K562 (cell line): ENCODE measurements around the gene PARP14. TPM values are rescaled to one million over a fixed set of nuclear protein-coding genes. Genes with fewer than 3 reads are reported as not detected.

Source experiments
- ATAC-seq: fragments of 200-7000 bp; cut with Tn5 transposase; 3 replicates; pipeline ENCODE4 v1.9.1; 2020; ENCODE audit warnings: moderate library complexity
- BruUV-seq: library from RNA; stranded (reverse); fragments of 400-500 nt; replicated peaks from 2 replicates; lab custom pipeline; 2021; lab: Mats Ljungman, UMichigan
- CTCF ChIA-PET: fragments of 300-600 bp; formaldehyde crosslinking; extraction: SDS; loops from one replicate; lab custom pipeline; 2021; ENCODE audit warnings: low intra/inter-chr PET ratio; lab: Yijun Ruan, JAX
- POLR2A ChIA-PET: fragments of 300-600, 350-650 bp; sonication (Branson Sonifier 250); formaldehyde crosslinking; extraction: SDS; loops from one replicate; lab custom pipeline; 2021; ENCODE audit warnings: antibody characterized with exemption, inconsistent platforms; lab: Yijun Ruan, JAX
- DNase-seq, 4 experiments: peaks; one replicate each; pipeline versions ENCODE4 v3.0.0 to v3.0.0-alpha.2; 2011 to 2018; ENCODE audit warnings: low spot score in 3 of 4, mixed read lengths in 3 of 4; ENCODE audit errors: extremely low read depth in 1 of 4
- FAIRE-seq: peaks from 2 replicates; lab custom pipeline; 2011; peaks lifted over from hg19 to GRCh38; lab: Jason Lieb, UNC
- H2AFZ ChIP-seq: 2 replicates; pipeline ENCODE4 v1.6.0; 2011; ENCODE audit warnings: low read depth, low read length, control low read depth, inconsistent platforms
- H3K27ac ChIP-seq: fragments of 200-600 bp; 3 replicates; pipeline ENCODE4 v1.8.0; 2011; ENCODE audit warnings: low read depth, mild to moderate bottlenecking, control low read depth, inconsistent platforms, low read length, moderate library complexity, mixed read lengths; ENCODE audit errors: extremely low read depth
- H3K27me3 ChIP-seq, 2 experiments: fragments of 300-600 bp in 1 of 2; 2 replicates in 1 of 2; 3 replicates in 1 of 2; pipeline versions ENCODE4 v1.6.0 to v1.8.0; 2011; ENCODE audit warnings: inconsistent platforms in 2 of 2, low read length in 2 of 2, mild to moderate bottlenecking in 1 of 2, mixed read lengths in 1 of 2, moderate library complexity in 1 of 2; ENCODE audit not compliant: control insufficient read depth in 2 of 2, insufficient read depth in 2 of 2
- H3K36me3 ChIP-seq: fragments of 300-600 bp; 3 replicates; pipeline ENCODE4 v1.8.0; 2011; ENCODE audit warnings: mild to moderate bottlenecking, low read length, inconsistent platforms; ENCODE audit not compliant: control insufficient read depth, insufficient read depth
- H3K4me1 ChIP-seq, 2 experiments: fragments of 200-600 bp in 1 of 2; replicated peaks in 1 of 2; 2 replicates in 1 of 2; 3 replicates in 1 of 2; pipeline versions ENCODE4 v1.5.1 to v1.8.0; 2011; ENCODE audit warnings: inconsistent platforms in 2 of 2, low read length in 2 of 2, mild to moderate bottlenecking in 1 of 2, mixed read lengths in 1 of 2, moderate library complexity in 1 of 2; ENCODE audit not compliant: control insufficient read depth in 2 of 2, insufficient read depth in 2 of 2
- H3K4me2 ChIP-seq: 2 replicates; pipeline ENCODE4 v1.6.1; 2011; ENCODE audit warnings: low read length, control low read depth, inconsistent platforms, mixed read lengths; ENCODE audit not compliant: insufficient read depth
- H3K4me3 ChIP-seq: fragments of 200-600 bp; sonication (generic), shearing (Covaris generic); 2 replicates; pipeline ENCODE4 v1.5.1; 2016; ENCODE audit warnings: control low read depth, inconsistent platforms
- H3K79me2 ChIP-seq: fragments of 200-600 bp; 3 replicates; pipeline ENCODE4 v1.8.0; 2011; ENCODE audit warnings: low read length, inconsistent platforms; ENCODE audit not compliant: control insufficient read depth, insufficient read depth
- H3K9ac ChIP-seq, 2 experiments: 2 replicates each; pipeline versions ENCODE4 v1.6.0 to v1.6.1; 2011; ENCODE audit warnings: low read depth in 2 of 2, low read length in 2 of 2, control low read depth in 1 of 2, inconsistent platforms in 1 of 2, mild to moderate bottlenecking in 1 of 2, mixed read lengths in 1 of 2; ENCODE audit not compliant: insufficient read depth in 1 of 2
- H3K9me1 ChIP-seq: one replicate; pipeline ENCODE4 v1.6.0; 2011; ENCODE audit warnings: inconsistent platforms, mild to moderate bottlenecking, low read length, moderate library complexity; ENCODE audit not compliant: control insufficient read depth, insufficient read depth
- H3K9me3 ChIP-seq: replicated peaks from 2 replicates; pipeline ENCODE4 v1.5.1; 2011; ENCODE audit warnings: low read depth, low read length, inconsistent platforms; ENCODE audit not compliant: control insufficient read depth, insufficient read depth
- H4K20me1 ChIP-seq: replicated peaks from 2 replicates; pipeline ENCODE4 v1.6.1; 2011; ENCODE audit warnings: low read length, inconsistent platforms, mixed read lengths; ENCODE audit not compliant: control insufficient read depth, insufficient read depth
- CAMTA2 ChIP-seq: fragments of 250-450 bp; sonication (Bioruptor Pico); conservative IDR thresholded peaks from 2 replicates; pipeline ENCODE4 v1.5.1; 2022
- CBX3 ChIP-seq, 2 experiments: IDR thresholded peaks; 1 replicate in 1 of 2; 2 replicates in 1 of 2; pipeline ENCODE4 v1.6.1; 2012; ENCODE audit warnings: inconsistent platforms in 2 of 2, low read length in 2 of 2, borderline replicate concordance in 1 of 2, control low read depth in 1 of 2
- GATAD2B ChIP-seq: fragments of 450-650 bp; IDR thresholded peaks from 2 replicates; pipeline ENCODE4 v1.6.1; 2017; ENCODE audit warnings: mild to moderate bottlenecking, borderline replicate concordance
- HNRNPK ChIP-seq: fragments of 200-400 bp; formaldehyde crosslinking; IDR thresholded peaks from one replicate; pipeline ENCODE4 v1.6.1; 2018; ENCODE audit warnings: mild to moderate bottlenecking, low read depth, low read length; ENCODE audit not compliant: poor library complexity, severe bottlenecking
- LARP7 ChIP-seq: fragments of 450-650 bp; IDR thresholded peaks from 2 replicates; pipeline ENCODE4 v1.6.1; 2016
- ZNF146 ChIP-seq: IDR thresholded peaks from one replicate; pipeline ENCODE4 v1.6.1; 2018; ENCODE audit warnings: missing compliant biosample characterization; ENCODE audit not compliant: unreplicated experiment
- in situ Hi-C: fragments of 300-500 bp; cut with MboI; formaldehyde crosslinking; loops from 4 replicates; pipeline ENCODE4 v1.15.0; 2018; ENCODE audit warnings: inconsistent platforms, mixed read lengths
- intact Hi-C: fragments of 100-400 bp; cut with micrococcal nuclease; formaldehyde crosslinking; loops from 2 replicates; pipeline ENCODE4 v1.14.2; 2022
- polyA plus RNA-seq, 8 experiments: library from polyadenylated mRNA; depleted of rRNA in 4 of 8; stranded (reverse) in 5 of 8; unstranded in 3 of 8; fragments of >200 nt; fragmentation: Nextera tagmentation in 2 of 8; fragmentation: Illumina TruSeq in 1 of 8; extraction: Ambion mirVana in 2 of 8; extraction: Trizol in 1 of 8; gene quantifications; 2 replicates each; pipeline versions ENCODE4 v1.2.1 to v1.2.3, GENCODE V29; 2011 to 2014; ENCODE audit warnings: inconsistent platforms in 1 of 8, missing spikeins in 1 of 8
- total RNA-seq, 7 experiments: library from RNA; depleted of rRNA in 6 of 7; stranded (reverse); fragments of >200 nt in 6 of 7; fragmentation: Illumina TruSeq in 2 of 7; extraction: Trizol in 2 of 7; gene quantifications; 2 replicates each; pipeline versions ENCODE4 v1.2.1 to v1.2.3, GENCODE V29; 2011 to 2021; ENCODE audit warnings: low replicate concordance in 1 of 7
- TF ChIP-seq, protein P1 (sequence below), 2 experiments: fragments of 450-650 bp in 1 of 2; sonication (generic) in 1 of 2; formaldehyde crosslinking in 1 of 2; IDR thresholded peaks in 1 of 2; conservative IDR thresholded peaks in 1 of 2; 2 replicates each; pipeline versions ENCODE4 v1.6.1 to v1.8.1; 2016 to 2023; ENCODE audit warnings: mild to moderate bottlenecking in 2 of 2, moderate library complexity in 2 of 2, inconsistent platforms in 1 of 2, missing genetic modification reagents in 1 of 2
- TF ChIP-seq, protein P2 (sequence below): fragments of 250-450 bp; sonication (Bioruptor Pico); IDR thresholded peaks from 2 replicates; pipeline ENCODE4 v1.4.0; 2020; ENCODE audit warnings: mild to moderate bottlenecking, moderate library complexity
- TF ChIP-seq, protein P3 (sequence below): fragments of 250-450 bp; sonication (Bioruptor Pico); IDR thresholded peaks from 2 replicates; pipeline ENCODE4 v1.8.0; 2021; ENCODE audit warnings: moderate library complexity, mild to moderate bottlenecking, inconsistent platforms
- TF ChIP-seq, protein P4 (sequence below): fragments of 450-650 bp; formaldehyde crosslinking; conservative IDR thresholded peaks from 2 replicates; pipeline ENCODE4 v1.4.0; 2022; ENCODE audit warnings: mild to moderate bottlenecking, missing genetic modification characterization

Gene PARP14
- total and polyA plus RNA-seq, 9 of the 15 experiments (the other 6 are each of a cell fraction or from before 2014, with no cell fraction given): 3.1 to 14.4 (median 9.0) TPM

DNA sequence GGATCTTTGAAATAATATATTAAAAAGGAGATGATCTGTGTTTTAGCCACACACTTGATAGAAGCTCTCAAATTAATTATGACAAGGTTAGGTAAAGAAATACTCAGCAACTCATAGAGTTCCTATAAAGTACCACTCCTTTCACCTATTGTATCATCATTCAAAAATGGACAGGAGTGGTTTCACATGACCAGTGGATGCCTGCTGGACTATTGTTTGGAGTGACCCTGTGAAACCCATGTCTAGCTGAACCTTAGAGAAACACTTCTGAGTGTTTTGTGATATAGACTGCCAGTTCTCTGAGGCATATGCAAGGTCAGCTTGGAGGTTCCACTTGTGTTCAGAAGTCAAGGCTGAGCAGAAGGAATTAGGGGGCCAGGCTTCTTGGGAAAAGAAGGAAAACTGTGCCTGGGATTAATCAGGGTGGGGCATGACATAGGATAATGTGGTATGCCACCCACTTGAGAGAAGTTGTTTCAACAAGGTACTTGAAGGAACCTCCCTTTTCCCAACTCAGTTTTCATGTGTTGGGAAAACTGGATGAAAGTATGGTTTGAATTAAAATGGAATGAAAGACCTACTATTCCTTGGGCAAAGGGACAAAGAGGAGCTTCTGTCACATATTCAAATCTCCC, 15.4 kb downstream of the PARP14 start:
- ATAC-seq (no peak), FAIRE-seq (no peak), DNase-seq (no peak)
- Histone ChIP-seq H3K4me3 (no peak overlapping the region), H3K36me3 (peaks cover 16% of the 10 kb centered on the region; the same call in 1 of the 3 replicates), H4K20me1 (no peaks in the 10 kb centered on the region), H3K9me1 (no peaks in the 10 kb centered on the region), H3K27ac (no peak overlapping the region), H3K79me2 (no peaks in the 10 kb centered on the region), H3K9me3 (no peaks in the 10 kb centered on the region), H3K27me3 (no peaks in the 10 kb centered on the region), H3K4me2 (no peak overlapping the region), H2AFZ (no peak overlapping the region), H3K4me1 (no peaks in the 10 kb centered on the region; a peak in 1 of 5 replicates), H3K9ac (no peak overlapping the region)
- intact Hi-C loops: no loop called here
- in situ Hi-C loops: no loop called here
- ChIA-PET POLR2A (interaction anchor here (0.8 kb wide), 1 partner anchor 313 kb away, joined by 3 read pairs; the partner anchor contains the start of gene MIX23), CTCF (no interaction called here)
- no TSS peak for BruUV-seq
- TF ChIP-seq CBX3 (IDR thresholded peaks at IDR 0.05; ENCODE audit: borderline replicate concordance in 1 of 2, low read length in 2 of 2) (no peak), GATAD2B (no peak), ZNF146 (CRISPR knock-in tag) (no peak), CAMTA2 (CRISPR knock-in tag) (no peak), LARP7 (no peak), HNRNPK (no peak)
- TF ChIP-seq, protein P1, sequence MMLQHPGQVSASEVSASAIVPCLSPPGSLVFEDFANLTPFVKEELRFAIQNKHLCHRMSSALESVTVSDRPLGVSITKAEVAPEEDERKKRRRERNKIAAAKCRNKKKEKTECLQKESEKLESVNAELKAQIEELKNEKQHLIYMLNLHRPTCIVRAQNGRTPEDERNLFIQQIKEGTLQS (IDR thresholded peaks at IDR 0.05): no peak
- TF ChIP-seq, protein P1 (CRISPR knock-in tag; conservative IDR thresholded peaks at IDR 0.05): no peak
- TF ChIP-seq, protein P2, sequence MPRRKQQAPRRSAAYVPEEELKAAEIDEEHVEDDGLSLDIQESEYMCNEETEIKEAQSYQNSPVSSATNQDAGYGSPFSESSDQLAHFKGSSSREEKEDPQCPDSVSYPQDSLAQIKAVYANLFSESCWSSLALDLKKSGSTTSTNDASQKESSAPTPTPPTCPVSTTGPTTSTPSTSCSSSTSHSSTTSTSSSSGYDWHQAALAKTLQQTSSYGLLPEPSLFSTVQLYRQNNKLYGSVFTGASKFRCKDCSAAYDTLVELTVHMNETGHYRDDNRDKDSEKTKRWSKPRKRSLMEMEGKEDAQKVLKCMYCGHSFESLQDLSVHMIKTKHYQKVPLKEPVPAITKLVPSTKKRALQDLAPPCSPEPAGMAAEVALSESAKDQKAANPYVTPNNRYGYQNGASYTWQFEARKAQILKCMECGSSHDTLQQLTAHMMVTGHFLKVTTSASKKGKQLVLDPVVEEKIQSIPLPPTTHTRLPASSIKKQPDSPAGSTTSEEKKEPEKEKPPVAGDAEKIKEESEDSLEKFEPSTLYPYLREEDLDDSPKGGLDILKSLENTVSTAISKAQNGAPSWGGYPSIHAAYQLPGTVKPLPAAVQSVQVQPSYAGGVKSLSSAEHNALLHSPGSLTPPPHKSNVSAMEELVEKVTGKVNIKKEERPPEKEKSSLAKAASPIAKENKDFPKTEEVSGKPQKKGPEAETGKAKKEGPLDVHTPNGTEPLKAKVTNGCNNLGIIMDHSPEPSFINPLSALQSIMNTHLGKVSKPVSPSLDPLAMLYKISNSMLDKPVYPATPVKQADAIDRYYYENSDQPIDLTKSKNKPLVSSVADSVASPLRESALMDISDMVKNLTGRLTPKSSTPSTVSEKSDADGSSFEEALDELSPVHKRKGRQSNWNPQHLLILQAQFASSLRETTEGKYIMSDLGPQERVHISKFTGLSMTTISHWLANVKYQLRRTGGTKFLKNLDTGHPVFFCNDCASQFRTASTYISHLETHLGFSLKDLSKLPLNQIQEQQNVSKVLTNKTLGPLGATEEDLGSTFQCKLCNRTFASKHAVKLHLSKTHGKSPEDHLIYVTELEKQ: no peak
- TF ChIP-seq, protein P3, sequence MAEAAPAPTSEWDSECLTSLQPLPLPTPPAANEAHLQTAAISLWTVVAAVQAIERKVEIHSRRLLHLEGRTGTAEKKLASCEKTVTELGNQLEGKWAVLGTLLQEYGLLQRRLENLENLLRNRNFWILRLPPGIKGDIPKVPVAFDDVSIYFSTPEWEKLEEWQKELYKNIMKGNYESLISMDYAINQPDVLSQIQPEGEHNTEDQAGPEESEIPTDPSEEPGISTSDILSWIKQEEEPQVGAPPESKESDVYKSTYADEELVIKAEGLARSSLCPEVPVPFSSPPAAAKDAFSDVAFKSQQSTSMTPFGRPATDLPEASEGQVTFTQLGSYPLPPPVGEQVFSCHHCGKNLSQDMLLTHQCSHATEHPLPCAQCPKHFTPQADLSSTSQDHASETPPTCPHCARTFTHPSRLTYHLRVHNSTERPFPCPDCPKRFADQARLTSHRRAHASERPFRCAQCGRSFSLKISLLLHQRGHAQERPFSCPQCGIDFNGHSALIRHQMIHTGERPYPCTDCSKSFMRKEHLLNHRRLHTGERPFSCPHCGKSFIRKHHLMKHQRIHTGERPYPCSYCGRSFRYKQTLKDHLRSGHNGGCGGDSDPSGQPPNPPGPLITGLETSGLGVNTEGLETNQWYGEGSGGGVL (CRISPR knock-in tag): no peak
- TF ChIP-seq, protein P4, sequence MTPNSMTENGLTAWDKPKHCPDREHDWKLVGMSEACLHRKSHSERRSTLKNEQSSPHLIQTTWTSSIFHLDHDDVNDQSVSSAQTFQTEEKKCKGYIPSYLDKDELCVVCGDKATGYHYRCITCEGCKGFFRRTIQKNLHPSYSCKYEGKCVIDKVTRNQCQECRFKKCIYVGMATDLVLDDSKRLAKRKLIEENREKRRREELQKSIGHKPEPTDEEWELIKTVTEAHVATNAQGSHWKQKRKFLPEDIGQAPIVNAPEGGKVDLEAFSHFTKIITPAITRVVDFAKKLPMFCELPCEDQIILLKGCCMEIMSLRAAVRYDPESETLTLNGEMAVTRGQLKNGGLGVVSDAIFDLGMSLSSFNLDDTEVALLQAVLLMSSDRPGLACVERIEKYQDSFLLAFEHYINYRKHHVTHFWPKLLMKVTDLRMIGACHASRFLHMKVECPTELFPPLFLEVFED (CRISPR knock-in tag): no peak
